Natural killer cell (primary cell): ENCODE measurements around the gene MFAP3L. TPM values are rescaled to one million over a fixed set of nuclear protein-coding genes. Genes with fewer than 3 reads are reported as not detected.

ENCODE experiments used
- ATAC-seq, 3 donors: fragments of 150-1000 bp in 2 of 3; fragments of 200-7000 bp in 1 of 3; cut with Tn5 transposase; 1 replicate in 1 of 3; 2 replicates in 2 of 3; pipeline ENCODE4 v1.10.0; 2021; ENCODE audit warnings: mild to moderate bottlenecking in 2 of 3, moderate library complexity in 2 of 3
- DNase-seq, 2 donors: peaks; one replicate each; pipeline versions ENCODE4 v3.0.0 to v3.0.0-alpha.2; 2013 to 2021; ENCODE audit warnings: mixed read lengths in 1 of 2
- H3K27ac ChIP-seq: one replicate; pipeline ENCODE4 v1.5.1; 2013; ENCODE audit warnings: mild to moderate bottlenecking, low read length
- H3K27me3 ChIP-seq: one replicate; pipeline ENCODE4 v1.6.1; 2013; ENCODE audit warnings: low read length; ENCODE audit not compliant: control insufficient read depth, insufficient read depth
- H3K36me3 ChIP-seq: one replicate; pipeline ENCODE4 v1.6.1; 2013; ENCODE audit warnings: low read length; ENCODE audit not compliant: control insufficient read depth, insufficient read depth
- H3K4me1 ChIP-seq: one replicate; pipeline ENCODE4 v1.6.1; 2013; ENCODE audit warnings: low read length; ENCODE audit not compliant: control insufficient read depth, insufficient read depth
- H3K4me3 ChIP-seq: one replicate; pipeline ENCODE4 v1.5.1; 2013; ENCODE audit warnings: low read length
- H3K9me3 ChIP-seq: one replicate; pipeline ENCODE4 v1.6.1; 2013; ENCODE audit warnings: low read length; ENCODE audit not compliant: control insufficient read depth, insufficient read depth
- H3K27ac Mint-ChIP-seq, 2 donors: one replicate each; pipeline ENCODE4 v1.8.0; 2022; ENCODE audit warnings: mild to moderate bottlenecking in 2 of 2, mixed read lengths in 2 of 2, moderate library complexity in 1 of 2
- H3K27me3 Mint-ChIP-seq, 2 donors: one replicate each; pipeline ENCODE4 v1.8.0; 2022; ENCODE audit warnings: low read depth in 2 of 2, mixed read lengths in 2 of 2
- H3K36me3 Mint-ChIP-seq: one replicate; pipeline ENCODE4 v1.8.0; 2022; ENCODE audit warnings: mixed read lengths
- H3K4me1 Mint-ChIP-seq, 2 donors: one replicate each; pipeline ENCODE4 v1.8.0; 2022; ENCODE audit warnings: mixed read lengths in 2 of 2
- H3K4me3 Mint-ChIP-seq: one replicate; pipeline ENCODE4 v1.8.0; 2022; ENCODE audit warnings: mild to moderate bottlenecking, moderate library complexity, mixed read lengths
- H3K9me3 Mint-ChIP-seq, 2 donors: one replicate each; pipeline ENCODE4 v1.8.0; 2022; ENCODE audit warnings: mixed read lengths in 2 of 2
- CTCF ChIP-seq: fragments of 200-600 bp; IDR thresholded peaks from one replicate; pipeline ENCODE4 v1.8.0; 2022; ENCODE audit warnings: antibody characterized with exemption
- WGBS: methylation state at CpG from one replicate; pipeline ENCODE4 v1.1.7; 2013; ENCODE audit warnings: missing lambda C conversion rate; ENCODE audit not compliant: insufficient coverage; 5-methylcytosine and 5-hydroxymethylcytosine counted together
- intact Hi-C: fragments of 100-400 bp; cut with micrococcal nuclease; formaldehyde crosslinking; loops from one replicate; pipeline ENCODE4 v1.14.2; 2022
- total RNA-seq, 4 donors: library from RNA; stranded (reverse); fragments of 120-200 nt in 1 of 4; gene quantifications; one replicate each; pipeline versions ENCODE4 v1.2.3 to v1.2.4, GENCODE V29; 2013 to 2022

MFAP3L gene
- total RNA-seq, 3 donors from 2014 or later (not counting 1 experiment from before 2014, with no cell fraction given): 2.8 to 5.6 (median 5.4) TPM

GRCh38 chr4:170003071-170004070, 22.8 kb downstream of the MFAP3L start:
- no peak for ATAC-seq

GRCh38 chr4:170001745-170002267, 24.4 kb downstream of the MFAP3L start:
- Mint-ChIP-seq H3K36me3 (no peaks in the 10 kb centered on the region), H3K9me3 (no peaks in the 10 kb centered on the region), H3K27me3 (peaks cover 2 to 3% of the 10 kb centered on the region in 2 donors), H3K4me1 (no peaks in the 10 kb centered on the region), H3K27ac (no peak overlapping the region), H3K4me3 (no peak overlapping the region)
- H3K36me3 ChIP-seq: no peaks in the 10 kb centered on the region
- no peaks in the 10 kb centered on the region for H3K9me3 ChIP-seq
- H3K27me3 ChIP-seq: no peaks in the 10 kb centered on the region
- TF ChIP-seq CTCF: no peak
- ATAC-seq: no peak
- no peak overlapping the region for H3K4me3 ChIP-seq
- no peak for DNase-seq
- H3K27ac ChIP-seq: no peak overlapping the region
- intact Hi-C loops: no loop called here
- no peaks in the 10 kb centered on the region for H3K4me1 ChIP-seq
- 75% methylated on average over 5 of the region's 5 CpGs for WGBS

More at GRCh38 chr4:170003071-170004070, 22.8 kb downstream of the MFAP3L start:
- 90% methylated on average over 12 of the region's 12 CpGs for WGBS
- Mint-ChIP-seq H3K27me3 (peaks cover 2 to 7% of the 10 kb centered on the region in 2 donors), H3K36me3 (no peaks in the 10 kb centered on the region), H3K4me3 (no peak overlapping the region), H3K4me1 (peaks cover 9 to 10% of the 10 kb centered on the region in 2 donors), H3K27ac (no peak overlapping the region), H3K9me3 (no peaks in the 10 kb centered on the region)
- Histone ChIP-seq H3K4me3 (no peak overlapping the region), H3K27me3 (no peaks in the 10 kb centered on the region), H3K36me3 (no peaks in the 10 kb centered on the region), H3K4me1 (peaks cover 2% of the 10 kb centered on the region), H3K27ac (no peak overlapping the region), H3K9me3 (no peaks in the 10 kb centered on the region)
- TF ChIP-seq CTCF: no peak
- no peak for DNase-seq
- intact Hi-C loops: no loop called here

- Histone ChIP-seq H3K4me3 (no peak overlapping the region), H3K27ac (no peak overlapping the region), H3K9me3 (no peaks in the 10 kb centered on the region), H3K27me3 (no peaks in the 10 kb centered on the region), H3K4me1 (no peaks in the 10 kb centered on the region), H3K36me3 (no peaks in the 10 kb centered on the region)
- Mint-ChIP-seq H3K4me1 (no peaks in the 10 kb centered on the region), H3K27ac (no peak overlapping the region), H3K36me3 (no peaks in the 10 kb centered on the region), H3K9me3 (no peaks in the 10 kb centered on the region), H3K4me3 (no peak overlapping the region), H3K27me3 (peaks cover 0 to 2% of the 10 kb centered on the region in 2 donors)
- intact Hi-C loops: no loop called here
- TF ChIP-seq CTCF: no peak
- 17% methylated on average over 1 of the region's 3 CpGs for WGBS
- ATAC-seq: no peak
- DNase-seq: no peak
Measured at GRCh38 chr4:170001011-170001744, 25.0 kb downstream of the MFAP3L start.
